Caco-2 (cell line): ENCODE data around the gene TNFSF11. TPM values are rescaled to one million over a fixed set of nuclear protein-coding genes. Genes with fewer than 3 reads are reported as not detected.

ENCODE experiments used
- Bru-seq: library from RNA; stranded (reverse); fragments of 400-500 nt; gene quantifications from one replicate; lab custom pipeline; 2021; lab: Mats Ljungman, UMichigan
- BruChase-seq, 2 experiments: library from RNA; stranded (reverse); fragments of 400-500 nt; gene quantifications; one replicate each; lab custom pipeline; 2021; lab: Mats Ljungman, UMichigan
- BruUV-seq: library from RNA; stranded (reverse); fragments of 400-500 nt; replicated peaks from 2 replicates; lab custom pipeline; 2021; lab: Mats Ljungman, UMichigan
- CTCF ChIA-PET: fragments of 300-600 bp; sonication (Branson Sonifier 250); formaldehyde crosslinking; loops from one replicate; lab custom pipeline; 2022; ENCODE audit warnings: antibody characterized with exemption; lab: Charles Lee
- POLR2A ChIA-PET: fragments of 300-600 bp; sonication (Branson Sonifier 250); formaldehyde crosslinking; loops from one replicate; lab custom pipeline; 2022; ENCODE audit warnings: antibody characterized with exemption; lab: Charles Lee
- DNase-seq, 2 experiments: peaks; one replicate each; pipeline versions ENCODE4 v3.0.0 to v3.0.0-alpha.2; 2020 to 2022
- H3K27me3 ChIP-seq: replicated peaks from 2 replicates; pipeline ENCODE4 v1.6.0; 2011; ENCODE audit warnings: low read length; ENCODE audit not compliant: control insufficient read depth, insufficient read depth
- H3K36me3 ChIP-seq: 2 replicates; pipeline ENCODE4 v1.5.1; 2011; ENCODE audit warnings: low read length; ENCODE audit not compliant: control insufficient read depth, insufficient read depth
- H3K4me1 ChIP-seq: fragments of 250-450 bp; sonication (Bioruptor Pico); 2 replicates; pipeline ENCODE4 v1.5.1; 2020; ENCODE audit warnings: mild to moderate bottlenecking
- H3K4me3 ChIP-seq: 2 replicates; pipeline ENCODE4 v1.5.1; 2011; ENCODE audit warnings: low read depth, mild to moderate bottlenecking, control low read depth, low read length
- H3K9me3 ChIP-seq: fragments of 250-450 bp; sonication (Bioruptor Pico); 2 replicates; pipeline ENCODE4 v1.5.1; 2020; ENCODE audit warnings: mild to moderate bottlenecking, moderate library complexity
- H3K27ac Mint-ChIP-seq: one replicate; pipeline ENCODE4 v1.8.0; 2022; ENCODE audit warnings: mixed read lengths; ENCODE audit not compliant: unreplicated experiment
- H3K27me3 Mint-ChIP-seq: one replicate; pipeline ENCODE4 v1.8.0; 2022; ENCODE audit warnings: mixed read lengths; ENCODE audit not compliant: insufficient read depth, unreplicated experiment
- H3K36me3 Mint-ChIP-seq: one replicate; pipeline ENCODE4 v1.8.0; 2022; ENCODE audit warnings: mild to moderate bottlenecking, mixed read lengths; ENCODE audit not compliant: insufficient read depth, unreplicated experiment
- H3K4me1 Mint-ChIP-seq: one replicate; pipeline ENCODE4 v1.8.0; 2022; ENCODE audit warnings: low read depth, mixed read lengths; ENCODE audit not compliant: unreplicated experiment
- H3K4me3 Mint-ChIP-seq: one replicate; pipeline ENCODE4 v1.8.0; 2022; ENCODE audit warnings: mild to moderate bottlenecking, moderate library complexity, mixed read lengths; ENCODE audit not compliant: unreplicated experiment
- H3K9me3 Mint-ChIP-seq: one replicate; pipeline ENCODE4 v1.8.0; 2022; ENCODE audit warnings: mixed read lengths; ENCODE audit not compliant: unreplicated experiment
- CTCF ChIP-seq, 2 experiments: fragments of 200-600 bp in 1 of 2; IDR thresholded peaks; 1 replicate in 1 of 2; 2 replicates in 1 of 2; pipeline versions ENCODE4 v1.5.1 to v1.8.0; 2011 to 2022; ENCODE audit warnings: antibody characterized with exemption in 1 of 2, control low read depth in 1 of 2, inconsistent platforms in 1 of 2, low read depth in 1 of 2, low read length in 1 of 2, mild to moderate bottlenecking in 1 of 2, moderate library complexity in 1 of 2; ENCODE audit not compliant: insufficient read depth in 1 of 2, severe bottlenecking in 1 of 2, unreplicated experiment in 1 of 2
- intact Hi-C: fragments of 100-400 bp; cut with micrococcal nuclease; formaldehyde crosslinking; loops from one replicate; pipeline ENCODE4 v1.10.0; 2022; ENCODE audit not compliant: unreplicated experiment
- long read RNA-seq: library from polyadenylated mRNA; stranded (forward); transcript quantifications from one replicate; pipeline ENCODE4 v2.0.0, GENCODE V29; 2022
- total RNA-seq: library from RNA; stranded (reverse); gene quantifications from 2 replicates; pipeline ENCODE4 v1.2.3, GENCODE V29; 2022

TNFSF11 gene, protein sequence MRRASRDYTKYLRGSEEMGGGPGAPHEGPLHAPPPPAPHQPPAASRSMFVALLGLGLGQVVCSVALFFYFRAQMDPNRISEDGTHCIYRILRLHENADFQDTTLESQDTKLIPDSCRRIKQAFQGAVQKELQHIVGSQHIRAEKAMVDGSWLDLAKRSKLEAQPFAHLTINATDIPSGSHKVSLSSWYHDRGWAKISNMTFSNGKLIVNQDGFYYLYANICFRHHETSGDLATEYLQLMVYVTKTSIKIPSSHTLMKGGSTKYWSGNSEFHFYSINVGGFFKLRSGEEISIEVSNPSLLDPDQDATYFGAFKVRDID
- total RNA-seq (not detected in 2 replicates), Bru-seq, nascent RNA (percentile 2 among the genes with signal in this experiment), BruChase-seq, experiment 1, labeled RNA remaining after a 2-hour chase (percentile 4 among the genes with signal in this experiment), BruChase-seq, experiment 2, labeled RNA remaining after a 6-hour chase (not detected)
- long read RNA-seq = 0 reads

- Histone ChIP-seq H3K27me3 (no peaks in the 10 kb centered on the region), H3K4me1 (no peaks in the 10 kb centered on the region), H3K36me3 (no peaks in the 10 kb centered on the region), H3K9me3 (peaks cover 5% of the 10 kb centered on the region; the same call in 1 of the 2 replicates), H3K4me3 (no peak within 1 kb of the TSS)
- no TSS peak for BruUV-seq
- H3K9me3 Mint-ChIP-seq = peaks cover 25% of the 10 kb centered on the region
- POLR2A ChIA-PET = no interaction called here
- H3K4me3 Mint-ChIP-seq = no peak within 1 kb of the TSS
- H3K27me3 Mint-ChIP-seq = peaks cover 15% of the 10 kb centered on the region
- DNase-seq = no peak
- no peak for TF ChIP-seq CTCF (IDR thresholded peaks at IDR 0.05; ENCODE audit: insufficient read depth in 1 of 2, low read depth in 1 of 2, low read length in 1 of 2, severe bottlenecking in 1 of 2, unreplicated experiment in 1 of 2)
- H3K4me1 Mint-ChIP-seq = no peaks in the 10 kb centered on the region
- intact Hi-C loops = no loop called here
- peaks cover 5% of the 10 kb centered on the region for H3K36me3 Mint-ChIP-seq
- CTCF ChIA-PET = no interaction called here
- no peak within 1 kb of the TSS for H3K27ac Mint-ChIP-seq
Measured at GRCh38 chr13:42574011-42574410, at the start of gene TNFSF11. Gene TNFSF11 (plus strand): TSS chr13:42574152. CDS start chr13:42574304, 152 bp downstream.

GRCh38 chr13:42524487-42525034 lies 49.4 kb upstream of the TNFSF11 start:
- Histone ChIP-seq H3K9me3 (no peaks in the 10 kb centered on the region), H3K27me3 (no peaks in the 10 kb centered on the region), H3K4me3 (no peak overlapping the region), H3K36me3 (no peaks in the 10 kb centered on the region), H3K4me1 (no peaks in the 10 kb centered on the region)
- ChIA-PET CTCF (no interaction called here), POLR2A (no interaction called here)
- H3K9me3 Mint-ChIP-seq = peaks cover 2% of the 10 kb centered on the region
- intact Hi-C loops = no loop called here
- no peak overlapping the region for H3K4me3 Mint-ChIP-seq
- H3K27me3 Mint-ChIP-seq = no peaks in the 10 kb centered on the region
- H3K4me1 Mint-ChIP-seq = no peaks in the 10 kb centered on the region
- no peak for DNase-seq
- H3K27ac Mint-ChIP-seq = no peak overlapping the region
- no peaks in the 10 kb centered on the region for H3K36me3 Mint-ChIP-seq
- no peak for TF ChIP-seq CTCF (IDR thresholded peaks at IDR 0.05; ENCODE audit: insufficient read depth in 1 of 2, low read depth in 1 of 2, low read length in 1 of 2, severe bottlenecking in 1 of 2, unreplicated experiment in 1 of 2)
- no TSS peak for BruUV-seq

DNA sequence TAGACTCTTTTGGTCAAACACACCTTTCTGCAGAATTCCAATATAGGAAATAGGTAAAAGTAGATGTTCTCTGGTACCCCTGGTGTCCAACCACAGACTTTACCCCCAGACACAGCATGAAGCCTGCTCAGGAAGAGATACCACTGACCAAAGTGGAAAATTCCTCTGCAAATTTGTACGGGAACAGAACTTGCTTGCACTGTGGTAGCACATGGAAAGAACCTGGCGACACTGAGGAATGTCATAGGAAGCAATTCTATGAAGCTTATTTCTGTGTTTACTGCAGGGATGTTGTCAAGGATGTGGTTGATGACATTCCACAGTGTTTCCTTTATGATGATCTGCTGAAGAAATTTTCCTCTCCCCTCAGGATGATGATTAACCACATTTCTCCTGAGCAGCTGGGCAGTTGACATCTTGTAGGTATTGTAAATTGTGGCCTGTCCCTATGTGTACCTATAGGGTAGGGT lies 48.9 kb upstream of the TNFSF11 start:
- no peaks in the 10 kb centered on the region for H3K27me3 Mint-ChIP-seq
- no peak overlapping the region for H3K4me3 ChIP-seq
- H3K36me3 Mint-ChIP-seq = no peaks in the 10 kb centered on the region
- no TSS peak for BruUV-seq
- intact Hi-C loops = no loop called here
- no peaks in the 10 kb centered on the region for H3K27me3 ChIP-seq
- ChIA-PET CTCF (no interaction called here), POLR2A (no interaction called here)
- H3K9me3 Mint-ChIP-seq = no peaks in the 10 kb centered on the region
- no peak for TF ChIP-seq CTCF (IDR thresholded peaks at IDR 0.05; ENCODE audit: insufficient read depth in 1 of 2, low read depth in 1 of 2, low read length in 1 of 2, severe bottlenecking in 1 of 2, unreplicated experiment in 1 of 2)
- no peaks in the 10 kb centered on the region for H3K9me3 ChIP-seq
- no peaks in the 10 kb centered on the region for H3K4me1 ChIP-seq
- H3K27ac Mint-ChIP-seq = no peak overlapping the region
- no peak overlapping the region for H3K4me3 Mint-ChIP-seq
- H3K36me3 ChIP-seq = no peaks in the 10 kb centered on the region
- DNase-seq = no peak
- H3K4me1 Mint-ChIP-seq = no peaks in the 10 kb centered on the region
